MM.1S (cell line): Measurements from ENCODE around the gene RHBG.
"Not testable (repeated sequence)": the region's sequence is repeated elsewhere in the genome, so short reads cannot be mapped to it uniquely, and the experiment has no call there.

Experiments
- DNase-seq: peaks from one replicate; pipeline ENCODE4 v3.0.0-alpha.2; 2015
- H2AFZ ChIP-seq: fragments of 300-600 bp; sonication (generic); 2 replicates; pipeline ENCODE4 v1.6.0; 2016; ENCODE audit warnings: antibody characterized with exemption, low read length
- H3F3A ChIP-seq: fragments of 300-600 bp; sonication (generic); 2 replicates; pipeline ENCODE4 v1.6.1; 2016; ENCODE audit warnings: mild to moderate bottlenecking, antibody characterized with exemption, low read length, moderate library complexity, mixed read lengths; ENCODE audit not compliant: insufficient read depth
- H3K27ac ChIP-seq: fragments of 300-600 bp; sonication (generic); 2 replicates; pipeline ENCODE4 v1.5.1; 2016; ENCODE audit warnings: mild to moderate bottlenecking, low read length
- H3K27me3 ChIP-seq: fragments of 300-600 bp; sonication (generic); replicated peaks from 2 replicates; pipeline ENCODE4 v1.6.0; 2016; ENCODE audit warnings: low read length; ENCODE audit not compliant: insufficient read depth
- H3K36me3 ChIP-seq: fragments of 300-600 bp; sonication (generic); replicated peaks from 2 replicates; pipeline ENCODE4 v1.6.1; 2016; ENCODE audit warnings: mild to moderate bottlenecking, low read length, mixed read lengths; ENCODE audit not compliant: insufficient read depth
- H3K4me1 ChIP-seq: fragments of 300-600 bp; sonication (generic); 2 replicates; pipeline ENCODE4 v1.6.1; 2016; ENCODE audit warnings: low read length, mixed read lengths
- H3K4me2 ChIP-seq: fragments of 300-600 bp; sonication (generic); 2 replicates; pipeline ENCODE4 v1.6.0; 2016; ENCODE audit warnings: low read depth, low read length
- H3K4me3 ChIP-seq: fragments of 300-600 bp; sonication (generic); 2 replicates; pipeline ENCODE4 v1.5.1; 2016; ENCODE audit warnings: low read length, mixed read lengths
- H3K79me2 ChIP-seq: fragments of 300-600 bp; sonication (generic); 2 replicates; pipeline ENCODE4 v1.6.1; 2016; ENCODE audit warnings: mixed run types, low read length, mixed read lengths
- H3K9ac ChIP-seq: fragments of 300-600 bp; sonication (generic); 2 replicates; pipeline ENCODE4 v1.6.1; 2016; ENCODE audit warnings: low read length, mixed read lengths
- H3K9me2 ChIP-seq: fragments of 300-600 bp; sonication (generic); replicated peaks from 2 replicates; pipeline ENCODE4 v1.6.1; 2016; ENCODE audit warnings: mild to moderate bottlenecking, low read length, mixed read lengths; ENCODE audit not compliant: insufficient read depth
- H3K9me3 ChIP-seq: fragments of 300-600 bp; sonication (generic); replicated peaks from 2 replicates; pipeline ENCODE4 v1.6.1; 2016; ENCODE audit warnings: mild to moderate bottlenecking, low read length, mixed read lengths; ENCODE audit not compliant: insufficient read depth
- H4K20me1 ChIP-seq: fragments of 300-600 bp; sonication (generic); 2 replicates; pipeline ENCODE4 v1.6.1; 2016; ENCODE audit warnings: mild to moderate bottlenecking, low read length, moderate library complexity, mixed read lengths; ENCODE audit not compliant: insufficient read depth
- CTCF ChIP-seq: fragments of 300-600 bp; sonication (generic); IDR thresholded peaks from 2 replicates; pipeline ENCODE4 v1.5.1; 2016; ENCODE audit warnings: antibody characterized with exemption, low read length, mixed read lengths
- EZH2 ChIP-seq: fragments of 300-600 bp; sonication (generic); optimal IDR thresholded peaks from 2 replicates; pipeline ENCODE3; 2017; ENCODE audit warnings: low read depth, mild to moderate bottlenecking, antibody characterized with exemption, low read length, mixed read lengths
- EZH2phosphoT487 ChIP-seq: fragments of 300-600 bp; sonication (generic); IDR thresholded peaks from 2 replicates; pipeline ENCODE4 v1.6.1; 2018; ENCODE audit warnings: antibody characterized with exemption, low read length

Gene RHBG

GRCh38 chr1:156366378-156367166, 2.4 kb upstream of the RHBG start:
- Histone ChIP-seq H4K20me1 (no peaks in the 10 kb centered on the region), H3K9me3 (no peaks in the 10 kb centered on the region), H3K4me1 (peaks cover 8% of the 10 kb centered on the region), H3F3A (0 out of 2 replicates have a peak, but pooled peaks cover 5% of the 10 kb centered on the region), H3K79me2 (no peaks in the 10 kb centered on the region), H3K9ac (no peak overlapping the region), H3K27me3 (peaks cover 16% of the 10 kb centered on the region), H3K4me3 (no peak overlapping the region), H3K9me2 (no peaks in the 10 kb centered on the region), H3K4me2 (no peak overlapping the region), H3K36me3 (no peaks in the 10 kb centered on the region), H2AFZ (no peak overlapping the region), H3K27ac (no peak overlapping the region)
- no peak for DNase-seq
- TF ChIP-seq EZH2: no peak
- TF ChIP-seq EZH2phosphoT487: no peak
- no peak for TF ChIP-seq CTCF

GRCh38 chr1:156367383-156368156, 1.4 kb upstream of the RHBG start:
- Histone ChIP-seq H3K9ac (no peak overlapping the region), H3K27ac (no peak overlapping the region), H3F3A (0 out of 2 replicates have a peak, but pooled peaks cover 5% of the 10 kb centered on the region), H3K4me2 (no peak overlapping the region), H3K9me3 (no peaks in the 10 kb centered on the region), H3K4me1 (peaks cover 6% of the 10 kb centered on the region), H3K27me3 (peaks cover 26% of the 10 kb centered on the region), H3K36me3 (no peaks in the 10 kb centered on the region), H4K20me1 (no peaks in the 10 kb centered on the region), H3K79me2 (no peaks in the 10 kb centered on the region), H2AFZ (no peak overlapping the region), H3K9me2 (no peaks in the 10 kb centered on the region), H3K4me3 (no peak overlapping the region)
- DNase-seq: no peak
- no peak for TF ChIP-seq CTCF
- no peak for TF ChIP-seq EZH2phosphoT487
- no peak for TF ChIP-seq EZH2

GRCh38 chr1:156368157-156368658, 803 bp upstream of the RHBG start:
- Histone ChIP-seq H3K4me3 (no peak overlapping the region), H3K79me2 (no peaks in the 10 kb centered on the region), H3K27ac (no peak overlapping the region), H2AFZ (no peak overlapping the region), H3K4me2 (no peak overlapping the region; the same call in 1 of the 2 replicates), H3K4me1 (peaks cover 6% of the 10 kb centered on the region), H3K9me3 (no peaks in the 10 kb centered on the region), H3K36me3 (no peaks in the 10 kb centered on the region), H3K9ac (no peak overlapping the region), H3K27me3 (peaks cover 32% of the 10 kb centered on the region), H4K20me1 (no peaks in the 10 kb centered on the region), H3F3A (0 out of 2 replicates have a peak, but pooled peaks cover 5% of the 10 kb centered on the region), H3K9me2 (no peaks in the 10 kb centered on the region)
- no peak for TF ChIP-seq EZH2phosphoT487
- no peak for TF ChIP-seq EZH2
- TF ChIP-seq CTCF: no peak
- DNase-seq: no peak

GRCh38 chr1:156369685-156370286, 775 bp downstream of the RHBG start:
- peak overlapping the region; percentile 91; the same call in 1 of the 2 replicates for H3K4me2 ChIP-seq
- H3K9ac ChIP-seq, DNase-seq, H2AFZ ChIP-seq, H3K9me3 ChIP-seq, H3K9me2 ChIP-seq, H3K4me1 ChIP-seq, H4K20me1 ChIP-seq, H3F3A ChIP-seq, H3K4me3 ChIP-seq, H3K36me3 ChIP-seq, H3K27ac ChIP-seq, H3K79me2 ChIP-seq: not testable (repeated sequence)
- peaks cover 42% of the 10 kb centered on the region for H3K27me3 ChIP-seq
